K562 (cell line): ENCODE results near the gene CSF1R. TPM values are rescaled to one million over a fixed set of nuclear protein-coding genes. Genes with fewer than 3 reads are reported as not detected.

Experiments
- BCOR ChIP-seq: fragments of 450-650 bp; IDR thresholded peaks from 2 replicates; pipeline ENCODE4 v1.6.1; 2016
- BHLHE40 ChIP-seq: IDR thresholded peaks from 2 replicates; pipeline ENCODE4 v1.6.1; 2011; ENCODE audit warnings: low read length, improper control_type of control experiment
- CBX1 ChIP-seq: sonication (generic); IDR thresholded peaks from 2 replicates; pipeline ENCODE4 v1.6.1; 2016; ENCODE audit warnings: antibody characterized with exemption, low read depth, mild to moderate bottlenecking
- CXXC5 ChIP-seq: fragments of 250-450 bp; sonication (Bioruptor Pico); IDR thresholded peaks from 2 replicates; pipeline ENCODE4 v1.8.0; 2022; ENCODE audit warnings: inconsistent platforms, mild to moderate bottlenecking, moderate library complexity
- DPF2 ChIP-seq: fragments of 450-650 bp; IDR thresholded peaks from 2 replicates; pipeline ENCODE4 v1.6.1; 2016
- FOSL1 ChIP-seq: fragments of 200-800 bp; sonication (Bioruptor generic); conservative IDR thresholded peaks from 2 replicates; pipeline ENCODE4 v1.6.1; 2016; ENCODE audit warnings: missing genetic modification characterization, missing compliant biosample characterization
- HDAC3 ChIP-seq: fragments of 450-650 bp; IDR thresholded peaks from 2 replicates; pipeline ENCODE4 v1.6.1; 2018; ENCODE audit warnings: borderline replicate concordance, mild to moderate bottlenecking, moderate library complexity; ENCODE audit not compliant: partially characterized antibody
- HDGF ChIP-seq: fragments of 450-650 bp; IDR thresholded peaks from 2 replicates; pipeline ENCODE4 v1.6.1; 2016
- L3MBTL2 ChIP-seq: fragments of 450-650 bp; IDR thresholded peaks from 2 replicates; pipeline ENCODE4 v1.6.1; 2016; ENCODE audit warnings: mild to moderate bottlenecking, moderate library complexity
- MAFK ChIP-seq: IDR thresholded peaks from 2 replicates; pipeline ENCODE4 v1.6.1; 2011; ENCODE audit warnings: low read length, improper control_type of control experiment
- MBD2 ChIP-seq: sonication (generic); IDR thresholded peaks from 2 replicates; pipeline ENCODE4 v1.6.1; 2016; ENCODE audit warnings: low read depth, borderline replicate concordance
- NCOA1 ChIP-seq: fragments of 450-650 bp; IDR thresholded peaks from 2 replicates; pipeline ENCODE4 v1.6.1; 2016; ENCODE audit warnings: low read depth
- RAD21 ChIP-seq, 2 experiments: fragments of 250-450 bp in 1 of 2; fragments of 450-650 bp in 1 of 2; sonication (Bioruptor Pico) in 1 of 2; formaldehyde crosslinking in 1 of 2; IDR thresholded peaks in 1 of 2; conservative IDR thresholded peaks in 1 of 2; 2 replicates each; pipeline versions ENCODE4 v1.4.0 to v1.8.0; 2020 to 2022; ENCODE audit warnings: mild to moderate bottlenecking in 2 of 2, moderate library complexity in 1 of 2
- TCF3 ChIP-seq: sonication (generic); formaldehyde crosslinking; IDR thresholded peaks from 2 replicates; pipeline ENCODE4 v1.4.0; 2020; ENCODE audit warnings: mild to moderate bottlenecking, missing genetic modification reagents
- ZBTB17 ChIP-seq: fragments of 450-650 bp; formaldehyde crosslinking; IDR thresholded peaks from 2 replicates; pipeline ENCODE4 v1.4.0; 2020; ENCODE audit warnings: mild to moderate bottlenecking
- ZEB2 ChIP-seq: fragments of 450-650 bp; IDR thresholded peaks from 2 replicates; pipeline ENCODE4 v1.6.1; 2016
- ZFX ChIP-seq: sonication (generic); formaldehyde crosslinking; IDR thresholded peaks from 2 replicates; pipeline ENCODE4 v1.8.0; 2022; ENCODE audit warnings: mild to moderate bottlenecking, missing genetic modification reagents, moderate library complexity
- polyA plus RNA-seq, 8 experiments: library from polyadenylated mRNA; depleted of rRNA in 4 of 8; stranded (reverse) in 5 of 8; unstranded in 3 of 8; fragments of >200 nt; fragmentation: Nextera tagmentation in 2 of 8; fragmentation: Illumina TruSeq in 1 of 8; extraction: Ambion mirVana in 2 of 8; extraction: Trizol in 1 of 8; gene quantifications; 2 replicates each; pipeline versions ENCODE4 v1.2.1 to v1.2.3, GENCODE V29; 2011 to 2014; ENCODE audit warnings: inconsistent platforms in 1 of 8, missing spikeins in 1 of 8
- total RNA-seq, 7 experiments: library from RNA; depleted of rRNA in 6 of 7; stranded (reverse); fragments of >200 nt in 6 of 7; fragmentation: Illumina TruSeq in 2 of 7; extraction: Trizol in 2 of 7; gene quantifications; 2 replicates each; pipeline versions ENCODE4 v1.2.1 to v1.2.3, GENCODE V29; 2011 to 2021; ENCODE audit warnings: low replicate concordance in 1 of 7
- TF ChIP-seq, protein P1 (sequence below): sonication (generic); formaldehyde crosslinking; IDR thresholded peaks from 2 replicates; pipeline ENCODE4 v1.8.0; 2022; ENCODE audit warnings: mild to moderate bottlenecking, missing genetic modification reagents
- TF ChIP-seq, protein P2 (sequence below): sonication (generic); formaldehyde crosslinking; IDR thresholded peaks from 2 replicates; pipeline ENCODE4 v1.8.0; 2022; ENCODE audit warnings: mild to moderate bottlenecking, missing genetic modification reagents, borderline replicate concordance
- TF ChIP-seq, protein P3 (sequence below): sonication (generic); formaldehyde crosslinking; IDR thresholded peaks from 2 replicates; pipeline ENCODE4 v1.8.1; 2023; ENCODE audit warnings: mild to moderate bottlenecking, missing genetic modification reagents

CSF1R gene
- total and polyA plus RNA-seq, 9 of the 15 experiments (the other 6 are each of a cell fraction or from before 2014, with no cell fraction given) = 0.03 to 0.64 (median 0.20) TPM; not detected in 6

DNA sequence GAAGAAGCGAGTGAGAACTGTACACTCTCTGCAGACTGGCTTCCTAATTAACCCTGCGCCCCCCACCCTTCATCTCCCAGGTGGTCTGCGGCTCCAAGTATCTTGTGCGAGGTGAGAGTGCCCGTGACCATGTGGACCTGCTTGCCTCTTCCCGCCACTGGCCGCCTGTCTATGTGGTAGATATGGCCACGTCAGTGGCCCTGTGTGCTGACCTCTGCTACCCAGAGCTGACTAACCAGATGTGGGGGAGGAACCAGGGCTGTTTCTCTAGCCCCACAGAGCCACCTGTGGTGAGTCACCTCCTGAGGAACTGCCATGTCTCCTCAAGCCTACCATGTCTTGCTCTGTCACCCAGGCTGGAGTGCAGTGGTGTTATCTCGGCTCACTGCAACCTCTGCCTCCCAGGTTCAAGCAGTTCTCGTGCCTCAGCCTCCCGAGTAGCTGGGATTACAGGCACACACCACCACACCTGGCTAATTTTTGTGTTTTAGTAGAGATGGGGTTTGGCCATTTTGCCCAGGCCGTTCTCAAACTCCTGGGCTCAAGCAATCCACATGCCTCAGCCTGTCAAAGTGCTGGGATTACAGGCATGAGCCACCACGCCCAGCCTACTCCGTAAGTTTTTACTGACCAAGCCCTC, 36.1 kb downstream of the CSF1R start (continued):
- TF ChIP-seq, protein P1, sequence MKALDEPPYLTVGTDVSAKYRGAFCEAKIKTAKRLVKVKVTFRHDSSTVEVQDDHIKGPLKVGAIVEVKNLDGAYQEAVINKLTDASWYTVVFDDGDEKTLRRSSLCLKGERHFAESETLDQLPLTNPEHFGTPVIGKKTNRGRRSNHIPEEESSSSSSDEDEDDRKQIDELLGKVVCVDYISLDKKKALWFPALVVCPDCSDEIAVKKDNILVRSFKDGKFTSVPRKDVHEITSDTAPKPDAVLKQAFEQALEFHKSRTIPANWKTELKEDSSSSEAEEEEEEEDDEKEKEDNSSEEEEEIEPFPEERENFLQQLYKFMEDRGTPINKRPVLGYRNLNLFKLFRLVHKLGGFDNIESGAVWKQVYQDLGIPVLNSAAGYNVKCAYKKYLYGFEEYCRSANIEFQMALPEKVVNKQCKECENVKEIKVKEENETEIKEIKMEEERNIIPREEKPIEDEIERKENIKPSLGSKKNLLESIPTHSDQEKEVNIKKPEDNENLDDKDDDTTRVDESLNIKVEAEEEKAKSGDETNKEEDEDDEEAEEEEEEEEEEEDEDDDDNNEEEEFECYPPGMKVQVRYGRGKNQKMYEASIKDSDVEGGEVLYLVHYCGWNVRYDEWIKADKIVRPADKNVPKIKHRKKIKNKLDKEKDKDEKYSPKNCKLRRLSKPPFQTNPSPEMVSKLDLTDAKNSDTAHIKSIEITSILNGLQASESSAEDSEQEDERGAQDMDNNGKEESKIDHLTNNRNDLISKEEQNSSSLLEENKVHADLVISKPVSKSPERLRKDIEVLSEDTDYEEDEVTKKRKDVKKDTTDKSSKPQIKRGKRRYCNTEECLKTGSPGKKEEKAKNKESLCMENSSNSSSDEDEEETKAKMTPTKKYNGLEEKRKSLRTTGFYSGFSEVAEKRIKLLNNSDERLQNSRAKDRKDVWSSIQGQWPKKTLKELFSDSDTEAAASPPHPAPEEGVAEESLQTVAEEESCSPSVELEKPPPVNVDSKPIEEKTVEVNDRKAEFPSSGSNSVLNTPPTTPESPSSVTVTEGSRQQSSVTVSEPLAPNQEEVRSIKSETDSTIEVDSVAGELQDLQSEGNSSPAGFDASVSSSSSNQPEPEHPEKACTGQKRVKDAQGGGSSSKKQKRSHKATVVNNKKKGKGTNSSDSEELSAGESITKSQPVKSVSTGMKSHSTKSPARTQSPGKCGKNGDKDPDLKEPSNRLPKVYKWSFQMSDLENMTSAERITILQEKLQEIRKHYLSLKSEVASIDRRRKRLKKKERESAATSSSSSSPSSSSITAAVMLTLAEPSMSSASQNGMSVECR (CRISPR knock-in tag) = peak; percentile 71; the same call in 1 of the 2 replicates
- peak; percentile 82 for TF ChIP-seq BHLHE40
- peak; percentile 56; the same call in 1 of the 2 replicates for TF ChIP-seq HDGF
- 0 out of 2 replicates have a peak, but pooled peaks have one; percentile 6 for TF ChIP-seq MAFK
- TF ChIP-seq CBX1 = peak; percentile 87
- peak; percentile 99 for TF ChIP-seq FOSL1
- TF ChIP-seq ZBTB17 (CRISPR knock-in tag) = peak; percentile 25; the same call in 1 of the 2 replicates
- peak in 1 of 2 experiments; percentile 15; a peak in 1 of 4 replicates for TF ChIP-seq RAD21 (CRISPR knock-in tag; conservative IDR thresholded peaks at IDR 0.05 in 1 of 2, IDR thresholded peaks at IDR 0.05 in 1 of 2)
- TF ChIP-seq HDAC3 = peak; percentile 52
- peak; percentile 82 for TF ChIP-seq NCOA1
- TF ChIP-seq CXXC5 = peak; percentile 81
- TF ChIP-seq DPF2 = peak; percentile 98
- TF ChIP-seq, protein P2, sequence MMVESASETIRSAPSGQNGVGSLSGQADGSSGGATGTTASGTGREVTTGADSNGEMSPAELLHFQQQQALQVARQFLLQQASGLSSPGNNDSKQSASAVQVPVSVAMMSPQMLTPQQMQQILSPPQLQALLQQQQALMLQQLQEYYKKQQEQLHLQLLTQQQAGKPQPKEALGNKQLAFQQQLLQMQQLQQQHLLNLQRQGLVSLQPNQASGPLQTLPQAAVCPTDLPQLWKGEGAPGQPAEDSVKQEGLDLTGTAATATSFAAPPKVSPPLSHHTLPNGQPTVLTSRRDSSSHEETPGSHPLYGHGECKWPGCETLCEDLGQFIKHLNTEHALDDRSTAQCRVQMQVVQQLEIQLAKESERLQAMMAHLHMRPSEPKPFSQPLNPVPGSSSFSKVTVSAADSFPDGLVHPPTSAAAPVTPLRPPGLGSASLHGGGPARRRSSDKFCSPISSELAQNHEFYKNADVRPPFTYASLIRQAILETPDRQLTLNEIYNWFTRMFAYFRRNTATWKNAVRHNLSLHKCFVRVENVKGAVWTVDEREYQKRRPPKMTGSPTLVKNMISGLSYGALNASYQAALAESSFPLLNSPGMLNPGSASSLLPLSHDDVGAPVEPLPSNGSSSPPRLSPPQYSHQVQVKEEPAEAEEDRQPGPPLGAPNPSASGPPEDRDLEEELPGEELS (CRISPR knock-in tag) = peak; percentile 75; the same call in 1 of the 2 replicates
- TF ChIP-seq, protein P3, sequence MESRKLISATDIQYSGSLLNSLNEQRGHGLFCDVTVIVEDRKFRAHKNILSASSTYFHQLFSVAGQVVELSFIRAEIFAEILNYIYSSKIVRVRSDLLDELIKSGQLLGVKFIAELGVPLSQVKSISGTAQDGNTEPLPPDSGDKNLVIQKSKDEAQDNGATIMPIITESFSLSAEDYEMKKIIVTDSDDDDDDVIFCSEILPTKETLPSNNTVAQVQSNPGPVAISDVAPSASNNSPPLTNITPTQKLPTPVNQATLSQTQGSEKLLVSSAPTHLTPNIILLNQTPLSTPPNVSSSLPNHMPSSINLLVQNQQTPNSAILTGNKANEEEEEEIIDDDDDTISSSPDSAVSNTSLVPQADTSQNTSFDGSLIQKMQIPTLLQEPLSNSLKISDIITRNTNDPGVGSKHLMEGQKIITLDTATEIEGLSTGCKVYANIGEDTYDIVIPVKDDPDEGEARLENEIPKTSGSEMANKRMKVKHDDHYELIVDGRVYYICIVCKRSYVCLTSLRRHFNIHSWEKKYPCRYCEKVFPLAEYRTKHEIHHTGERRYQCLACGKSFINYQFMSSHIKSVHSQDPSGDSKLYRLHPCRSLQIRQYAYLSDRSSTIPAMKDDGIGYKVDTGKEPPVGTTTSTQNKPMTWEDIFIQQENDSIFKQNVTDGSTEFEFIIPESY (CRISPR knock-in tag) = peak; percentile 84
- peak; percentile 94 for TF ChIP-seq BCOR
- TF ChIP-seq TCF3 (CRISPR knock-in tag) = peak; percentile 93
- peak; percentile 97 for TF ChIP-seq ZEB2
- peak; percentile 98 for TF ChIP-seq L3MBTL2
- peak; percentile 86 for TF ChIP-seq MBD2
- peak; percentile 57; the same call in 1 of the 2 replicates for TF ChIP-seq ZFX (CRISPR knock-in tag)
